Keratinocyte (primary cell): ENCODE results near the gene NFASC.

Experiments used
- CTCF ChIP-seq, 3 experiments: IDR thresholded peaks in 1 of 3; conservative IDR thresholded peaks in 1 of 3; optimal IDR thresholded peaks in 1 of 3; 2 replicates in 2 of 3; 3 replicates in 1 of 3; pipeline versions ENCODE3 to v1.5.1; 2011; ENCODE audit warnings: low read length in 3 of 3, mild to moderate bottlenecking in 3 of 3, moderate library complexity in 2 of 3, control low read depth in 1 of 3, inconsistent platforms in 1 of 3; ENCODE audit not compliant: insufficient read depth in 2 of 3; ENCODE audit errors: extremely low read depth in 1 of 3
- EZH2 ChIP-seq: IDR thresholded peaks from one replicate; pipeline ENCODE4 v1.6.1; 2012; ENCODE audit warnings: inconsistent platforms, mild to moderate bottlenecking, low read length, moderate library complexity

- TF ChIP-seq CTCF (optimal IDR thresholded peaks at IDR 0.05 in 1 of 3, IDR thresholded peaks at IDR 0.05 in 1 of 3, conservative IDR thresholded peaks at IDR 0.05 in 1 of 3; ENCODE audit: extremely low read depth in 1 of 3, insufficient read depth in 2 of 3, low read length in 3 of 3) (no peak), EZH2 (no peak)
These were observed 171.6 kb downstream of the NFASC start for GRCh38 chr1:205041998-205042910.
